GM23338 (cell line): ENCODE measurements around the gene PROS1.
"Not testable (repeated sequence)": the region's sequence is repeated elsewhere in the genome, so short reads cannot be mapped to it uniquely, and the experiment has no call there.

Source experiments
- CREB1 ChIP-seq: fragments of 250-450 bp; sonication (Bioruptor Pico); IDR thresholded peaks from 2 replicates; pipeline ENCODE4 v1.5.0; 2020; ENCODE audit warnings: low read depth, mild to moderate bottlenecking, moderate library complexity
- ETS1 ChIP-seq: IDR thresholded peaks from 2 replicates; pipeline ENCODE4 v1.6.1; 2016; ENCODE audit warnings: antibody characterized with exemption
- EZH2 ChIP-seq: fragments of 200-600 bp; sonication (generic); IDR thresholded peaks from one replicate; pipeline ENCODE4 v1.8.0; 2017; ENCODE audit warnings: antibody characterized with exemption, mild to moderate bottlenecking, low read depth; ENCODE audit not compliant: unreplicated experiment
- EZH2phosphoT487 ChIP-seq: fragments of 200-600 bp; sonication (generic); IDR thresholded peaks from one replicate; pipeline ENCODE4 v1.8.1; 2018; ENCODE audit warnings: antibody characterized with exemption; ENCODE audit not compliant: unreplicated experiment
- JUNB ChIP-seq: IDR thresholded peaks from one replicate; pipeline ENCODE4 v1.6.1; 2016; ENCODE audit warnings: antibody characterized with exemption; ENCODE audit not compliant: unreplicated experiment
- POLR2AphosphoS5 ChIP-seq: IDR thresholded peaks from 2 replicates; pipeline ENCODE4 v1.6.1; 2016; ENCODE audit warnings: antibody characterized with exemption, low read depth
- REST ChIP-seq: IDR thresholded peaks from one replicate; pipeline ENCODE4 v1.6.1; 2018; ENCODE audit warnings: antibody characterized with exemption; ENCODE audit not compliant: unreplicated experiment
- STAT1 ChIP-seq: IDR thresholded peaks from one replicate; pipeline ENCODE4 v1.6.1; 2016; ENCODE audit warnings: antibody characterized with exemption; ENCODE audit not compliant: unreplicated experiment
- ZNF114 ChIP-seq: fragments of 250-450 bp; sonication (Bioruptor Pico); IDR thresholded peaks from 2 replicates; pipeline ENCODE4 v1.5.0; 2020; ENCODE audit warnings: mild to moderate bottlenecking, moderate library complexity
- TF ChIP-seq, protein P1 (sequence below), 2 experiments: fragments of 200-600 bp in 1 of 2; sonication (generic) in 1 of 2; conservative IDR thresholded peaks; 2 replicates each; pipeline versions ENCODE4 v1.5.1 to v1.6.1; 2016 to 2017; ENCODE audit warnings: antibody characterized with exemption in 2 of 2, low read depth in 2 of 2, mild to moderate bottlenecking in 2 of 2, moderate library complexity in 1 of 2

DNA sequence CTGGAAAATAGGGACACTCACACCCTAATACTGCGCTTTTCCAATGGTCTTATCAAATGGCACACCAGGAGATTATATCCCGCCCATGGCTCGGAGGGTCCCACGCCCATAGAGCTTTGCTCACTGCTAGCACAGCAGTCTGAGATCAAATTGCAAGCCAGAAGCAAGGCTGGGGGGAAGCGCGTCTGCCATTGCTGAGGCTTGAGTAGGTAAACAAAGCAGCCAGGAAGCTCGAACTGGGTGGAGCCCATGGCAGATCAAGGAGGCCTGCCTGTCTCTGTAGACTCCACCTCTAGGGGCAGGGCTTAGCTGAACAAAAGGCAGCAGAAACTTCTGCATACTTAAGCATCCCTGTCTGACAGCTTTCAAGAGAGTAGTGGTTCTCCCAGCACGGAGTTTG is 23.7 kb downstream of the PROS1 start:
- TF ChIP-seq, protein P1, sequence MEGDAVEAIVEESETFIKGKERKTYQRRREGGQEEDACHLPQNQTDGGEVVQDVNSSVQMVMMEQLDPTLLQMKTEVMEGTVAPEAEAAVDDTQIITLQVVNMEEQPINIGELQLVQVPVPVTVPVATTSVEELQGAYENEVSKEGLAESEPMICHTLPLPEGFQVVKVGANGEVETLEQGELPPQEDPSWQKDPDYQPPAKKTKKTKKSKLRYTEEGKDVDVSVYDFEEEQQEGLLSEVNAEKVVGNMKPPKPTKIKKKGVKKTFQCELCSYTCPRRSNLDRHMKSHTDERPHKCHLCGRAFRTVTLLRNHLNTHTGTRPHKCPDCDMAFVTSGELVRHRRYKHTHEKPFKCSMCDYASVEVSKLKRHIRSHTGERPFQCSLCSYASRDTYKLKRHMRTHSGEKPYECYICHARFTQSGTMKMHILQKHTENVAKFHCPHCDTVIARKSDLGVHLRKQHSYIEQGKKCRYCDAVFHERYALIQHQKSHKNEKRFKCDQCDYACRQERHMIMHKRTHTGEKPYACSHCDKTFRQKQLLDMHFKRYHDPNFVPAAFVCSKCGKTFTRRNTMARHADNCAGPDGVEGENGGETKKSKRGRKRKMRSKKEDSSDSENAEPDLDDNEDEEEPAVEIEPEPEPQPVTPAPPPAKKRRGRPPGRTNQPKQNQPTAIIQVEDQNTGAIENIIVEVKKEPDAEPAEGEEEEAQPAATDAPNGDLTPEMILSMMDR (conservative IDR thresholded peaks at IDR 0.05; ENCODE audit: low read depth in 2 of 2): not testable (repeated sequence)
- not testable (repeated sequence) for TF ChIP-seq POLR2AphosphoS5; EZH2; REST; JUNB; EZH2phosphoT487; ZNF114 (CRISPR knock-in tag); CREB1 (CRISPR knock-in tag); ETS1; STAT1
